HCT116 (cell line): ENCODE measurements around the gene SMPX.

Source experiments
- CEBPB ChIP-seq: IDR thresholded peaks from 2 replicates; pipeline ENCODE4 v1.6.1; 2012; ENCODE audit warnings: low read depth
- CTCF ChIP-seq, 3 experiments: fragments of 200-600 bp in 1 of 3; sonication (generic) in 1 of 3; IDR thresholded peaks in 2 of 3; conservative IDR thresholded peaks in 1 of 3; 2 replicates each; pipeline ENCODE4 v1.5.1; 2012 to 2017; ENCODE audit warnings: low read depth in 2 of 3, low read length in 2 of 3, antibody characterized with exemption in 1 of 3, borderline replicate concordance in 1 of 3, control low read depth in 1 of 3, mild to moderate bottlenecking in 1 of 3, mixed read lengths in 1 of 3, mixed run types in 1 of 3, moderate library complexity in 1 of 3; ENCODE audit not compliant: insufficient read depth in 1 of 3
- EGR1 ChIP-seq: IDR thresholded peaks from 2 replicates; pipeline ENCODE4 v1.6.1; 2012; ENCODE audit warnings: low read depth
- EZH2 ChIP-seq: fragments of 200-600 bp; sonication (generic); IDR thresholded peaks from 2 replicates; pipeline ENCODE4 v1.6.1; 2017; ENCODE audit warnings: antibody characterized with exemption, mixed run types
- JUND ChIP-seq: IDR thresholded peaks from 2 replicates; pipeline ENCODE4 v1.6.1; 2012
- MAX ChIP-seq: IDR thresholded peaks from 2 replicates; pipeline ENCODE4 v1.6.1; 2012
- POLR2A ChIP-seq: IDR thresholded peaks from 2 replicates; pipeline ENCODE4 v1.7.0; 2011; ENCODE audit warnings: borderline replicate concordance; ENCODE audit not compliant: insufficient read depth, insufficient read length; ENCODE audit errors: extremely low read depth
- POLR2AphosphoS5 ChIP-seq: IDR thresholded peaks from 2 replicates; pipeline ENCODE4 v1.6.1; 2011; ENCODE audit warnings: mild to moderate bottlenecking, low read depth, low read length, moderate library complexity
- RAD21 ChIP-seq: IDR thresholded peaks from 2 replicates; pipeline ENCODE4 v1.6.1; 2012; ENCODE audit warnings: low read depth, mild to moderate bottlenecking
- REST ChIP-seq: IDR thresholded peaks from 2 replicates; pipeline ENCODE4 v1.6.1; 2012; ENCODE audit warnings: low read depth
- SRF ChIP-seq: IDR thresholded peaks from 2 replicates; pipeline ENCODE4 v1.6.1; 2012; ENCODE audit warnings: low read depth
- YY1 ChIP-seq: IDR thresholded peaks from 2 replicates; pipeline ENCODE4 v1.6.1; 2011; ENCODE audit warnings: low read length, low read depth, moderate library complexity, mild to moderate bottlenecking; ENCODE audit not compliant: insufficient replicate concordance; ENCODE audit errors: extremely low read depth
- ZFX ChIP-seq: fragments of 450-650 bp; IDR thresholded peaks from 2 replicates; pipeline ENCODE4 v1.6.1; 2017

- TF ChIP-seq CTCF (IDR thresholded peaks at IDR 0.05 in 2 of 3, conservative IDR thresholded peaks at IDR 0.05 in 1 of 3; ENCODE audit: borderline replicate concordance in 1 of 3, insufficient read depth in 1 of 3, low read depth in 2 of 3, low read length in 2 of 3) (no peak), POLR2AphosphoS5 (no peak), EZH2 (no peak), POLR2A (no peak), SRF (no peak), JUND (no peak), CEBPB (no peak), YY1 (no peak), RAD21 (no peak), ZFX (no peak), EGR1 (no peak), MAX (no peak), REST (no peak)
Observed at GRCh38 chrX:21740329-21741274, 17.3 kb downstream of the SMPX start.
